Progenitor cell of endocrine pancreas (in vitro differentiated cells): ENCODE results near the gene SVOPL. TPM values are rescaled to one million over a fixed set of nuclear protein-coding genes. Genes with fewer than 3 reads are reported as not detected.
A peak's percentile ranks its signal among the peaks of the same experiment; 100 is the strongest.

Source experiments
- DNase-seq: peaks from one replicate; pipeline ENCODE4 v3.0.0; 2021; ENCODE audit warnings: low spot score; ENCODE audit not compliant: unreplicated experiment
- H3K27ac Mint-ChIP-seq: 2 replicates; pipeline ENCODE4 v1.8.0; 2021; ENCODE audit warnings: mild to moderate bottlenecking, moderate library complexity, mixed read lengths
- H3K27me3 Mint-ChIP-seq: 2 replicates; pipeline ENCODE4 v1.8.0; 2021; ENCODE audit warnings: mixed read lengths
- H3K36me3 Mint-ChIP-seq: 2 replicates; pipeline ENCODE4 v1.8.0; 2022; ENCODE audit warnings: mixed read lengths; ENCODE audit not compliant: insufficient read depth
- H3K4me1 Mint-ChIP-seq: 2 replicates; pipeline ENCODE4 v1.8.0; 2021; ENCODE audit warnings: low read depth, mixed read lengths
- H3K4me3 Mint-ChIP-seq: 2 replicates; pipeline ENCODE4 v1.8.0; 2021; ENCODE audit warnings: low read depth, mild to moderate bottlenecking, moderate library complexity, mixed read lengths
- H3K9me3 Mint-ChIP-seq: 2 replicates; pipeline ENCODE4 v1.8.0; 2021; ENCODE audit warnings: low read depth, mixed read lengths
- total RNA-seq: library from RNA; stranded (reverse); gene quantifications from 2 replicates; pipeline ENCODE4 v1.2.1, GENCODE V29; 2021
- TF ChIP-seq, protein P1 (sequence below): fragments of 200-600 bp; sonication (generic); IDR thresholded peaks from one replicate; pipeline ENCODE4 v1.5.0; 2021; ENCODE audit warnings: antibody characterized with exemption, mild to moderate bottlenecking; ENCODE audit not compliant: unreplicated experiment

Gene SVOPL
- total RNA-seq, 1 donor from 2014 or later, result 1.4 TPM

DNA sequence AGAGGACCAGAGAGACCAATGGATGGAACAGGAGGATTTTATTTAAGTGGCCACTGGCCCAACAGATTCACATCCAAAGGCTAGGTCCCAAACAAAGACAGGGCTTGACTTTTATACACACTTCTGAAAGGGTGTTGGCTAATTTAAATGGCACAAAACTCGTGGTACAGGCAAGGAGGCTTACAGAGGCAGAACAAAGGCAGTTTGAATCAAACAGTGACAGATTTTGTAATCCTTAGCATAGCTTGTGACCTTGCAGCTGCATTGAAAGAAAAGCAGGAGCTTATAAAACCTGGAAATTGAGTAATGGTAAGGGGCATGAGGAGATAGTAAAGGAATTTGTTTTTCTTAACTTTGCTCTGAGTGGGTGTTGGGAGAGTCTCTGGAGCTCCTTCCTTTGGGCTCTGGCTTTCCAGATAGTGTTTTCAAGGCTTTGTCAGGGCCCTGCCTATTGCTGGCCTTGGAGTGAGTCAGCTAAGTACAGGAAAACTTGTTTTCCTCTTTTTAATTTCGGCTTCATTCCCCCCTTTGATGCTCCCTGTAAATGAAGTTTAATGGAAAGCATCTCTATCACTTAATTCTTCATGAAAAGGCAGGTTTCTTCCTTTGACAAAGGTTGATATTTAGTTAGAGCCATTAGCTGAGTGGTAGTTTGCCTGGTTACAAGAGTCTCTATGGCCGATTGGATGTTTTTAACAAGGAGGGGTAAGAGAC lies 144.2 kb downstream of the SVOPL start:
- TF ChIP-seq, protein P1, sequence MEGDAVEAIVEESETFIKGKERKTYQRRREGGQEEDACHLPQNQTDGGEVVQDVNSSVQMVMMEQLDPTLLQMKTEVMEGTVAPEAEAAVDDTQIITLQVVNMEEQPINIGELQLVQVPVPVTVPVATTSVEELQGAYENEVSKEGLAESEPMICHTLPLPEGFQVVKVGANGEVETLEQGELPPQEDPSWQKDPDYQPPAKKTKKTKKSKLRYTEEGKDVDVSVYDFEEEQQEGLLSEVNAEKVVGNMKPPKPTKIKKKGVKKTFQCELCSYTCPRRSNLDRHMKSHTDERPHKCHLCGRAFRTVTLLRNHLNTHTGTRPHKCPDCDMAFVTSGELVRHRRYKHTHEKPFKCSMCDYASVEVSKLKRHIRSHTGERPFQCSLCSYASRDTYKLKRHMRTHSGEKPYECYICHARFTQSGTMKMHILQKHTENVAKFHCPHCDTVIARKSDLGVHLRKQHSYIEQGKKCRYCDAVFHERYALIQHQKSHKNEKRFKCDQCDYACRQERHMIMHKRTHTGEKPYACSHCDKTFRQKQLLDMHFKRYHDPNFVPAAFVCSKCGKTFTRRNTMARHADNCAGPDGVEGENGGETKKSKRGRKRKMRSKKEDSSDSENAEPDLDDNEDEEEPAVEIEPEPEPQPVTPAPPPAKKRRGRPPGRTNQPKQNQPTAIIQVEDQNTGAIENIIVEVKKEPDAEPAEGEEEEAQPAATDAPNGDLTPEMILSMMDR, result no peak
- Mint-ChIP-seq H3K9me3 (peaks cover 36% of the 10 kb centered on the region), H3K4me1 (no peaks in the 10 kb centered on the region), H3K4me3 (no peak overlapping the region), H3K36me3 (peaks cover 95% of the 10 kb centered on the region), H3K27me3 (no peaks in the 10 kb centered on the region), H3K27ac (peak overlapping the region; percentile 78)
- no peak for DNase-seq

DNA sequence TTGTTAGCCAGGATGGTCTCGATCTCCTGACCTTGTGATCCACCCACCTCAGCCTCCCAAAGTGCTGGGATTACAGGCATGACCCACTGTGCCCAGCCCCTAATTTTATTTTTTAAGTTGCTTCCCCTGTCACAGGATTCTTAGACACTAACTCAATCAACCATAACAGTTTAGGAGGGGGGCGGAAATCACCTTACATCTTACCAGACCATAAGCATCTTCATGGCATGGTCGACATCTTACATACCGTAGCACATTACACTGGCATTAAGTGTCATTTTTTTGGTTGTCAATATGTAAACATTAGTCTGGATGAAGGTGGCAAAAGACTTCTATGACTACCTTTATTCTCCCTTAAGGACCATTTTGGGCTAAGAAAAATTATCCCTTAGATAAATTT lies 145.5 kb downstream of the SVOPL start:
- no peaks in the 10 kb centered on the region for H3K27me3 Mint-ChIP-seq
- no peak overlapping the region for H3K27ac Mint-ChIP-seq
- no peaks in the 10 kb centered on the region for H3K4me1 Mint-ChIP-seq
- H3K4me3 Mint-ChIP-seq, result no peak overlapping the region
- peaks cover 95% of the 10 kb centered on the region for H3K36me3 Mint-ChIP-seq
- TF ChIP-seq, protein P1, result no peak
- peaks cover 38% of the 10 kb centered on the region for H3K9me3 Mint-ChIP-seq
- DNase-seq, result no peak

DNA sequence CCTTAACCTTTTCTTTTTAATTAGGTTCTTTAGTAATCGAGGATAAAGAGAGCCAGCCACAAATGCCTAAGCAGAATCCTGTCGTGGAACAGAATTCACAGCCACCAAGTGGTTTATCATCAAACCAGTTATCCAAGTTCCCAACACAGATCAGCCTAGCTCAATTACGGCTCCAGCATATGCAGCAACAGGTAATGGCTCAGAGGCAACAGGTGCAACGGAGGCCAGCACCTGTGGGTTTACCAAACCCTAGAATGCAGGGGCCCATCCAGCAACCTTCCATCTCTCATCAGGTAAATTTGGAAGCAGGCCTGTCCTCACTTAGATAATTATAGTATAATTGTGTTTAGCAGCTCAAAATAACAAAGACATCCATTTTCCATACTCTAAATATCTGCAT lies 146.5 kb downstream of the SVOPL start:
- no peak overlapping the region for H3K4me3 Mint-ChIP-seq
- H3K27me3 Mint-ChIP-seq, result no peaks in the 10 kb centered on the region
- H3K4me1 Mint-ChIP-seq, result no peaks in the 10 kb centered on the region
- peaks cover 94% of the 10 kb centered on the region for H3K36me3 Mint-ChIP-seq
- DNase-seq, result no peak
- TF ChIP-seq, protein P1, result no peak
- peaks cover 40% of the 10 kb centered on the region for H3K9me3 Mint-ChIP-seq
- H3K27ac Mint-ChIP-seq, result no peak overlapping the region

DNA sequence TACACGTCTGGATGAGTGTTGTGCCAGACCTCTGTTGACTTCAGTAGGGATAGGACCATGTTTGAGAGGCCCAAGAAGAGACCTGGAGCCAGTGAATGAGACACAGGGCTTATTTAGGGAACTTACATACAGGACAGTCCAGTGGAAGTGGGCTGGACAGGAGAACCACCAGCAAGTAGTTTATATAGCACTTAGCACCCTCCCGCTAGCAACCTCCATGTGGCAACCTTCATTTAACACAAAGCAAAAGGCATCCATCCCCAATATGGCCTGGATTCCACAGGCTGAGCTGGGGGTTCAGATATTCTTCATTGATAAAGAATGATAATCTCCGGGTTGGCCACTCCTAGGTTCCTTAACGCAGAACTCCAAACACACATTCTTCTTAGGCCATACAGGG lies 147.4 kb downstream of the SVOPL start:
- peaks cover 40% of the 10 kb centered on the region for H3K9me3 Mint-ChIP-seq
- no peaks in the 10 kb centered on the region for H3K4me1 Mint-ChIP-seq
- no peaks in the 10 kb centered on the region for H3K27me3 Mint-ChIP-seq
- H3K4me3 Mint-ChIP-seq, result no peak overlapping the region
- no peak overlapping the region for H3K27ac Mint-ChIP-seq
- TF ChIP-seq, protein P1, result no peak
- DNase-seq, result no peak
- H3K36me3 Mint-ChIP-seq, result peaks cover 92% of the 10 kb centered on the region

DNA sequence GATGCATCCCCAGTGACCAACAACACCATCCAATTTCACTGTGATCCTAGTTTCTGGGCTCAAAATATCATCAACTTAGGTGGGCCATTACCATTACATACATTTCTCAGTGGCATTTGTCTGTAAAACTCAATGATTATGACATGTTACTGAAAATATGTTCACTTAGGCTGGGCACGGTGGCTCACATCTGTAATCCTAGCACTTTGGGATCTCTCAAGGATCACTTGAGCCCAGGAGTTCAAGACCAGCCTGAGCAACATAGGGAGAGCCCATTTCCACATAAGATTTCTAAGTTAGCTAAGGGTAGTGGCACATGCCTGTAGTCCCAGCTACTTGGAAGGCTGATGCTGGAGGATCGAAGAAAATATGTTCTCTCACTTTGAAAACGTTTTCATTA lies 150.1 kb downstream of the SVOPL start:
- Mint-ChIP-seq H3K36me3 (peaks cover 85% of the 10 kb centered on the region), H3K9me3 (peaks cover 27% of the 10 kb centered on the region), H3K27ac (no peak overlapping the region), H3K4me1 (no peaks in the 10 kb centered on the region), H3K27me3 (no peaks in the 10 kb centered on the region), H3K4me3 (no peak overlapping the region)
- DNase-seq, result no peak
- TF ChIP-seq, protein P1, result no peak
